ENCODE measurements around the gene SLC9A1.
A peak's percentile ranks its signal among the peaks of the same experiment; 100 is the strongest.

DNA sequence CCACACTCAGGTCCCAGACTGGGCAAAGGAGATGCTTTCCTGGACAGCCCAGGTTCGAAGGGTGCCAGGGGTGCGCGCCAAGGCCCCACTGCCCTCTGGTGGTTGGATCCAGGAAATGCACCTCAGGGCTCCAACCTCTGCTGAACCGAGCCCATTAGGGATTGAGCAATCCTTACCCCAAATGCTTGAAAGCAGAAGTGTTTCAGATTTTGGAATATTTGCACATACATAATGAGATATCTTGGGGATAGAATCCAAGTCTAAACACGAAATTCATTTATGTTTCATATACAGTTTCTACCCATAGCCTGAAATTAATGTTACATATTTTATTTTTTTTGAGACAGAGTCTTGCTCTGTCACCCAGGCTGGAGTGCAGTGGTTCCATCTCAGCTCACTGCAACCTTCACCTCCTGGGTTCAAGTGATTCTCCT is 57.4 kb downstream of the SLC9A1 start:
- TF ChIP-seq EZH2phosphoT487 (IDR thresholded peaks at IDR 0.05; ENCODE audit: borderline replicate concordance, low read length): no peak
- peak; percentile 94 for TF ChIP-seq CTCF (conservative IDR thresholded peaks at IDR 0.05; ENCODE audit: low read depth, low read length)
- no peak for TF ChIP-seq EZH2 (IDR thresholded peaks at IDR 0.05; ENCODE audit: low read length, unreplicated experiment)

Data from PC-3 (cell line).